Stimulated activated CD8-positive, alpha-beta memory T cell treated with anti-CD3 and anti-CD28 coated beads, Interleukin-15, amount 100 ng/mL, for 48 hours (primary cell): ENCODE measurements around the gene PPP4C.
A peak's percentile ranks its signal among the peaks of the same experiment; 100 is the strongest.
"Not testable (repeated sequence)": the region's sequence is repeated elsewhere in the genome, so short reads cannot be mapped to it uniquely, and the experiment has no call there.

Source experiments
- DNase-seq, 2 donors: peaks; one replicate each; pipeline ENCODE4 v3.0.0-alpha.2; 2020; ENCODE audit warnings: low read depth in 2 of 2

The PPP4C gene

DNA sequence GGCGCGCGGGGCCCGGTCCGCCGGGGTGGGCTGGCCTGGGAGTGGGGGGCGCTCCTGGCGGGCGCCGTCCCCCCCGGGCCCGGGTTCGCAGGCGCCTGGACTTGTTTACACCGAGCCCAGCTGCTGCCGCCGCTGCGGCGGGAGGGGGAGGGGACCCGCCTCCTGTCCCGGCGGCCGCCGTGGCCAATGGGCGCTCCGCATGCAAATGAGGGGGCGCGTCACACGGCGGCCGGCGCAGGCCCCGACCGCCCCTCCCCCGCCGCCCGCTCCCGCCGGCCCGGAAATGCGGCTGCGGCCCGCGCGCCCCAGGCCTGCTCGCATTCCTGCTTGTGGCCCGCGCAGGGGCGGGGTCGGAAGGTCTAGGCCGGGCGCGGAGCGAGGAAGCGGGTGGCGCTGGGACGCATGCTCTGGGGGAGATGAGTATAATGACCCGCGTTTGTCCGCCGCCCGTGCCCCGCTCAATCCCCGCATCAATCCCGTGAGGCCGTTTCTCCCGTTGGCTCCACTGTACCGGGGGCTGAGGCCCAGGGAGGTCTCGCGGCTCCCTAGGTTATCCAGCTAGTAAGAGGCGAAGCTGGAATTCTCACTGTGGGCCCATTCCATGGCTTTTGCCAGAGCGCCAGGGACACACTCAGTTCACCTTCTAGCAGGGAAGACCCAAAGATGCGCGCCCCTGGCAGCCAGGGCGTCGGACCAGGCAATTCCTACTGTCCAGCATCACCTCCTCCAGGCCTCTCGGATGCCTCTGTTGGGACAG, 20.5 kb downstream of the PPP4C start, which contains the start of gene YPEL3:
Gene YPEL3 (minus strand): TSS at position 109 of the 757 bp plus-strand sequence. CDS start 731 bp downstream, outside the sequence.
- DNase-seq, result peak; percentile 85

DNA sequence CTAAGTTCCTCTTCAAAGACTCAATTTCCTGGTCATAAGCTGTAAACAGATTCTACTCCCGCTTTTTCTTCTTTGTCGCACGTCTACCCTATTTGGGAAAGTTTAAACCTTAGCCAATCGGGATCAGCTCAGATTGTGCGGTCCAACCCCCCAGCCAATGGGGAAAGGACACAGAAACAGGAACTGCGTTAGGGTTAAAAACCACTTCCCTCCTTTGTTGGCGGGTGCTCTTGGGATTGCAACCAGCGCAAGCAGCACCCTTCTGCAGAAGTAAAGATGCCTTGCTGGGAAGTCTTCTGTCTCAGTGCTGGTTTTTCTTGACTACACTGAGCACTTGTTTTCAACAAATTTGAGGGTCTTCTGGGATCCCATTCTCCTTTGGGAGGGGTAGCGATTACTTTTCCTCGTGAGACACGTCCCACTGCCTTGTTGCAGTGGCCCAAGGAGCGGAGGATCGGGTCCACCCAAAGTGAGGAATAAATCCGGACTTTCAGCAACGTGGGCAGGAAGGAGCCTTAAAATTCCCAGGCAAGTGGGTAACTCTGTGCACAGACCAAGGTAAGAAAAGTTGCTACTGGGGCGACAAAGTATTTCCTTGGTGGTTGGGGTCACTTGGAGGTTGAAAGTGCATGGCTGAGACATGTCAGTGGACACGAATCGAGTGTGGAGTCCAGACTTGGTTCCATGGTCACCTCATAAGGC, 21.2 kb downstream of the PPP4C start:
- no peak for DNase-seq

DNA sequence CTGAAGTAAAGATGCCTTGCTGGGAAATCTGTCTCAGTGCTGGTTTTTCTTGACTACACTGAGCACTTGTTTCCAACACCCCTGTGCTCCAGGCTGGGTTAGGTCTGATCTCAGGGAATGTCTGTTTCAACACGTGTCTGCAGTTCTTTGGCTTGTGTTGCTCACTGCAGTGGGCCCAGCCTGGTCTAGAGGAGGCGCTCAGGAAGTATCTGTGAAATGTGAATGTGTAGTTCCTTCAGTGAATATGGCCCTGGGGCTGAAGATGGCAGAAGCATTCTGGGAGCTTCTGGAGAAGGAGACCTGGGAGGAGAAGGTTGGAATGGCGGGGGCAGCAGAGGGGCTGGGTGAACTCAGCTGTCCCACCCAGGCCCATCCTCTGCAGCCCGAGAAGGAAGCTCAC, 28.3 kb downstream of the PPP4C start:
- DNase-seq, result no peak

DNA sequence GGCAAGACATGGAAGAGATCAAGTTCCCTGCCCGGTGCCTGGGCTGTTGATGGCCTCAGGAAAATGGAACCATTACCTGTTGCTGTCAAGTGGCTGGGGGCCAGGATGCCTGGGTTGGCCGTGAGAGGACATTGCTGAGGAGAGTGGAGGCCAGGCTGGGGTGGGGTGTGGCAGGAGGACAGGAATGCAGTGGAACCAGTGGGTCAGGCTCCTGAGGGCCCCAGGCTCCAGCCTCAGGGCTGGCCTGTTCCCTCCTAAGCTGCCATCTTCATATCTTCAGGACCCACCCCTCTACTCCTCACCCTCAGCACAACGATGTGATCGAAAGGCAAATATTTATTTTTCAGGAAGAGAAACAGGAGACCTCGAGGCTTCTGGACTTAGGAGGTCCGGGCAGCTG, 28.7 kb downstream of the PPP4C start:
- no peak for DNase-seq

DNA sequence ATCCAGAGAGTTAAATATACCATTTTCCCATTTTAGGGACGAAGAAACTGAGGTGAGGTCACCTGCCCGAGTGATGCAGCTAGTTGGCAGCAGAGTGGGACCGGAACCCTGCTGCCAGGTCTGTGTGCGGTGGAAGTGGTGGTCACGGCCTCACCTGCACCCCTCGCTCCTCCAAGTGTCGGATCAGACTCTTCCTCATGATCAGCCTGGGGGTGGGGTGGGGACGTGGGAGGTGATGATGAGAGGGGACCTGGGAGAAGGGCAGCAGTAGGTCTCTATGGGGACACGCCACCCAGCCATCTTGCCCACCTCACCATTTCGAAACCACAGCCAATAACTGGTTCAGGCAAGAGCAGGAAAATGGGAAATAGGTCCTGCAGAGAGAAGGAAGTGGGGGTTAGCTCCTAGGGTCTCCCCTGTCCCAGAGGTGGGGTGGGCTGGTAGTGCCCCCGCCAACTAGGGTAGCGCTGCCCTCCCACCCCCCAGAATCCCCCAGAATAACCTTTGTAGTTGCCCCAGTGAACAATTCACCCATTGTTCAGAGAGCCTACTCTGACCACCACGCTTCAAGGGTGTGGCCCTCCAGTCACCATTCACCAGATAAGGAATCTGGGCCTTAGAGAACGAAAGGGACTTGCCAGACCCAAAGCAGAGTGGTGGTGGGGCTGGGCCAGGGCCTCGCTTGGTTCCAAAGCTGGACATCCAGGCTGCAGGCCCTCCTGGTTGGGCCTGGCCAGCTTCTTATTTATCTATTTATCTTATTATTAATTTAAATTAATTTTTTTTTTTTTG, 32.5 kb downstream of the PPP4C start:
- no peak for DNase-seq

DNA sequence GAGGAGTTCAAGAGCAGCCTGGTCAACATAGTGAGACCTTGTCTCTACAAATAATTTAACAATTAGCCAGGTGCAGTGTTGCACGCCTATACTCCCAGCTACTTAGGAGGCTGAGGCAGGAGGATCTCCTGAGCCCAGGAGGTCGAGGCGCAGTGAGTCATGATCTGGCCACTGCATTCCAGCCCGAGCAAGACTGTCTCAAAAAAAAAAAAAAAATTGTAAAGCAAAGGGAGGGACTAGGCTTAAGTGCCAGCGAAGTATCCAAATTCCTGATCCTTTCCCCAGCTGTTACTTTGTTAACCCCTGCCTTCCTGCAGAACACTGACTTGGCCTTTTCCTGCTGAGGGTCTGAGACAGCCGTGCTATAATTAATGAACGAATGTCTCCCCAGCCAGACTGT, 34.9 kb downstream of the PPP4C start:
- no peak for DNase-seq

DNA sequence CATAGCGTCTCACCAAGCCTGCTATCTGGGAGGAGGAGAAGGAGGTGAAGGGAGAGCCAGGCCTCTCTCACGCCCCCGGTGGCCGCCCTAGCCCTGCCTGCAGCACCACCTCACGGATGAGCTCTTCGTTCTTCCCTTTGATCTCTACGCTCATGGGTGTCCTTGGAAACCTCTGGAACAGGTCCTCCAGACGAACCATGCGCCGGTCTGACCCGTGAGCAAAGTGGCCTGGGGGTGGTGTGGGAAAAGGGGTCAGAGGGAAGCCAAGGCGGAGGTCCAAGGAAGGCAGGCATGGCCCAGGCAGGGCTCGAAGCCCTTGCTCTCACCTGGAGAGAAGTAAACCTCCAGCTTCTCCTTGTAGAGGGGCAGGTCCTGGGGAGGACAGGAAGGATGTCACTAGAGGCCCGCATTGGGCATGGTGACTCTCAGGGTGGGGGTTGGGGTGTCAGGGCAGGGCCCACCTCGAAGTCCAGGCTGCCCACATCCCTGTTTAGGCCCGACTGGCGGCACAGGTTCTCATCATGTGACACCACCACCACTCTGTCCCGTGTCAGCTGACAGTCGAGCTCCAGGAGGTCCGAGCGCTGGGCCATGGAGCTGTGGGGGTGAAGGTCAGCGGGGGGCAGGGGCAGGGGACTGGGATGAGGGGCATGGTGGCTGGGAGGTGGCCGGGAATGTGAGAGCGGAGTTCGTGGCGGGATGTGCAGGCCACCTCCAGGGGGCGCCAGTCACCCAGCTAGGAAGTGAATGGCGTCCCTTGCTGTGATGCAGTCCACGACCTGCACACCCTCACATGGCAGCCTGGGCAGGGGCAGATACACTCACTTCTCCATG, 36.6 kb downstream of the PPP4C start:
- peak in 1 of 2 donors; percentile 43 for DNase-seq

DNA sequence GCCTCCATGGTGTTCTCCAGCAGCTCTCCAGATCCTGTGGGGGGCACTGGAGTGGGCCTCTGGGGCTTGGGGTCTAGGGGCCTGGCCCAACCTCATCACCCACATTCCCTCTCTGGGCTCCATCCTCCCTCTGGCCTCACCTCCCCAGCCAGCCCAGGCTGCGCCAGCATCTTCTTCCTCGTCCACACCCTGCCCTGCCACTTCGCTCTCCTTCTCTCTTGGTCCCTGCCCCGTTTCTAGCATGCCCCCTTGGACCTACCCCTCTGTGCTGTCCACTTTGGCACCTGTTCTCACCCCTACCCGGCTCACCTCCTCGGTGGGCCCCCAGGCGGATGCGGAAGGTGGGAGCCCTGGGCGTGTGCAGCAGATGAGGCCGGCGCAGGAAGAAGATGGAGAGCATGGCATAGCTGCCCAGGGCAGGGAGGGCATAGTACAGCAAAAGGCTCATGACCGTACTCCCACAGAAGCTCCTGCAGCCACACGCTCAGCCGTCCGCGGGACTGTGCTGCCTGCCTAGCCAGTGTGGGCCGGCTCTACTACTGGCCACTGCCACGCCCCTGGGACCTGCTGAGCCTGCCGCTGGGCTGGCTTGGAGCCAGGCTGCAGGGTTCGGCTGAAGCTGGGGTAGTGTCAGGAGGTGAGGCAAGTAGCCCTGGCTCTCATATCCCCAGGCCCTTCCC, 37.4 kb downstream of the PPP4C start, which contains the start of gene GDPD3:
Gene GDPD3 (minus strand): TSS at position 507 of the 680 bp plus-strand sequence. CDS start 59 bp downstream, at position 448.
- DNase-seq, result no peak

DNA sequence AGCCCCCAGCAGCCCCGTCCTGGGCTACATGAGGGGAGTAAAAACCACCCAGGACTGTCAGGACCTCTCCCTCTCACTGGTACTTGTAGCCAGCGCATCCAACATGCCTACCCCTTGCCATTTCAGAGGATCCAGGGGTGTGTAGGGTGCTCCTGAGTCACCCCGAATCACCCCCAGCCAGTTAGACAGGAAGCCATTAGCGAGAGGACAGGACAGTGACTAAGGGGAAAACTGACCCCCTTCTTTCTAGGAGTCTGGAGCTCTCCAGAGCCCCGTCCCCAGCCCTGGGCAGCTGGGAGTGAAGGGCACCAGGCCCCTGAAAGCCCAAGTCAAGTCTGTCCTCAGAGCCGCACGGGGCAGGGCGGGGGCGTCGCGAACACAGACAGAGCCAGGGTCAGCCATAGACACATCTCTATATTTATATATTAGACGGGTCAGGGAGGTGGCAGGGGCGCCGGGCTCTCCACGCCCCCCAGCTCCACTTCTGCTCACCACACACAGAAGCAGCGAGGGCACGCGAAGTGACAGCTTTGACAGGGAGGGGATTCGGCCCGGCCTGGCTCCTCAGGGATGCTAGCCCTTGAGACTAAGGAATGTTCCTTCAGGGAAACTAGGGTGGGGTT, 38.0 kb downstream of the PPP4C start:
- no peak for DNase-seq

DNA sequence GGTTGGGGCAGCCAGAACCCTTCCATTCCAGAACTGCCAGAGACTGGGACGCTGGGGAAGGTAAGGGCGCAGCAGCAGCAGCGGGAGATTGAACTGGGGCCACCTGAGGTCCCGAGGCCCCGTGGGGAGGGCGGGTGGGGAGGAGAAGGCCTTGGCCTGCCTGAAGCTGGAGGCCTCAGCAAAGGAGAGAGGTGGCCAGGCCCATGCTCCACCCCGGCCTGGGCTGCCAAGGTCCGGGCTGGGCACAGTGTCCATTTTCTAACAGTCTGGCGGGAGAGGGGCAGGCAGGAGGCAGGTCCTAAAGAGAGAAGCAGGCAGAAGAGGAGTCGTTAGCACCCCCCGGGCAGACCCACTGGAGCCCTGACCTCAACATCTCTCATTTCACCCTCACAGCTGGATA, 38.6 kb downstream of the PPP4C start:
- no peak for DNase-seq

DNA sequence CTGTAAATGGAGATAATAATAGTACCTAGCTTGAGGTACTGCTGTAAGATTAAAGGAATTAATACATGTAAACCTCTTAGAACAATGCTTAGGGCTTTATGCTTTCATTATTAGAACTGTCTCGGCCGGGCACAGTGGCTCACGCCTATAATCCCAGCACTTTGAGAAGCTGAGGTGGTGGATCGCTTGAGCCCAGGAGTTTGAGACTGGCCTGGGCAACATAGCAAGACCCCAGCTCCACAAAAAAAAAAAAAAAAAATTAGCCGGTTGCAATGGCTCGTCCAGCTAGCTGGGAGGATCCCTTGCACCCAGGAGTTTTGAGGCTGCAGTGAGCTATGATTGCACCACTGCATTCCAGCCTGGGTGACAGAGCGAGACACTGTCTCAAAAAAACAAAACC, 39.0 kb downstream of the PPP4C start:
- DNase-seq, result not testable (repeated sequence)

DNA sequence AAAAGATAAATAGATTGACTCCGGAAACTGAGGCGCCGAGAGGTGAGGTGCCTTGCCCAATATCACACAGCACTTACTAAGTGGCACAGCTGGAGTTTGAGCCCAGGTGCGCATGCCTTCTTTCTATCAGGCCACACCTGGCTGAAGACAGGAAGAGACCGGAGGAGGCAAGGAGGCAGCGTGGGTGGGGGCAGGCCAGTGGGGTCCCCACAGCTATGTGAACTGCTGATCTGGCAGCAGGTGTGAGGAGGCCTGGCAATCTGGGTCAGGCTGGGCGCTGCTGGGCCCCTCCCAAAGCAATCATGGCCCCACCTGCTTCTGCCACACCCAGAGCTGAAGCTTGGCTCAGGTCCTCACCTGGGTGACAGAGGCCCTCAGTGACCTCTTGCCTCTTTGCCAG, 39.4 kb downstream of the PPP4C start:
- DNase-seq, result no peak

DNA sequence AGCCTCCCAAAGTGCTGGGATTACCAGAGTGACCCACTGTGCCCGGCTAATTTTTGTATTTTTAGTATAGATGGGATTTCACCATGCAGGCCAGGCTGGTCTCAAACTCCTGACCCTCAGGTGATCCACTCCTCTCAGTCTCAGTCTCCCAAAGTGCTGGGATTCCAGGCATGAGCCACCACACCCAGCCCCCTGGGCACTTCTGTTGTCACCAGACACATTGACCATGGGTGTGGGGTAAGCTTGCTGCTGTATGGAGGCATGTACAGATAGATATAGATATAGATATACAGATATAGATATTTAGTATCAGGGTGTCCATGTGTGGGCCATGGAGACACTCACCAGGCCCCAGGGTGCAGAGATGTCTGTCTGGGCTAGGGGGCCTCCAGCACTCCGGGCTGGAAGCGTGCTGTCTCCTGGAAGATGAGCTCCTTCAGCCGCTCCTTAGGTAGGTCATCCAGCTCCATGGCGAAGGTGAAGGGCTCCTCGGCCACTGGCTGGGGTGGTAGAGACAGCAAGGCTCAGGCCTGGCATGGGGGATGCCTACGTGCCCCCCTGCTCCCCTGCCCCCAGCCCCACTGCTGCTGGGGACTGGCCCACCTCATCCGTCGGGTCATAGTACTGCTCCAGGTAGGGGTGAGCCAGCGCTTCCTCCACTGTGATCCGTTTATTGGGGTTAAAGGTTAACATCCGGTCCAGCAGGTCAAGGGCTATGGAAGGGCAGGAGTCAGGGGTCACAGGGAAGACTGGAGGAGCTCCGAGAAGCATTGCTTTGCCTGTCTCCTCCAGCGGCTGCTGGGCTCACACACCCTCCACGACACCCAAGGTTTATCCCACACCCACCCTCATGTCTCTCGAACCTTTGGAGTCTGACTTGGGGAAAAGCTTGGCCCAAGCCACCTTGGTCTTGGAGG, 40.8 kb downstream of the PPP4C start:
- no peak for DNase-seq

DNA sequence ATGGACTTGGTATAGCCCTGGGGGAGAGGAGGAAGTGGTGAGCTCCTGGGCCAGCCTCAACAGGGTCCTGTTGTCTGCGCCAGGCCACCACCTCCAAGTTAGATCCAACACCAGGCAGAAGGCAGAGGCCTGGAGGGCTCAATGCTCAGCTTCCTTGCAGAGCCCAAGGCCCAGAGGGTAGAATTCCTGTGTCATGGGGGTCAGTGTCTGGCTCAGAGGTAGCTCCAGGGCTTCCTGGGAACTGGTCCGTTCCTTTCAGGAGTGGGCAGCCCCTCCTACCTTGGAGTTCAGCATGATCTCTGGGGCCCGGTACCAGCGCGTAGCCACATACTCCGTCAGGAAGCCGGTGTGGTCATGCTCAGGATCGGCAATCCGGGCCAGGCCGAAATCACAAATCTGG, 42.0 kb downstream of the PPP4C start:
- no peak for DNase-seq

DNA sequence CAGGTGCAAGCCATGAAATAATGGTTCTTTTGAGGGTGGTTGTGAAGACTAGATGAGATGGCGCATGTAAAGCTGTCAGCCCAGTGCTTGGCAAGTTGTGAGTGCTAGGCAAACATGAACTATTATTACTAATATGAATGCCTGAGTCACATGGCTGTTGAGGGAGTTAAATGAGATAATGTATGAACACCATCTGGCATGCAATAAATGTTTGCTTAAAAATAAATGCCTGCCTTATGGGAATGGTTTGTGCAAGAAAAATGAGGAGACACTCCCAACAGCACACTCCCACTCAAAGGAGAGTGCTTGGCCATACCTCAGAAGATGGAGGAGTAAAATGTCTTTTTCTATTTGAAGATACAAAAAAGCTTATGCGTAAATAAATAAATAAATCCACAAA, 43.6 kb downstream of the PPP4C start:
- no peak for DNase-seq

DNA sequence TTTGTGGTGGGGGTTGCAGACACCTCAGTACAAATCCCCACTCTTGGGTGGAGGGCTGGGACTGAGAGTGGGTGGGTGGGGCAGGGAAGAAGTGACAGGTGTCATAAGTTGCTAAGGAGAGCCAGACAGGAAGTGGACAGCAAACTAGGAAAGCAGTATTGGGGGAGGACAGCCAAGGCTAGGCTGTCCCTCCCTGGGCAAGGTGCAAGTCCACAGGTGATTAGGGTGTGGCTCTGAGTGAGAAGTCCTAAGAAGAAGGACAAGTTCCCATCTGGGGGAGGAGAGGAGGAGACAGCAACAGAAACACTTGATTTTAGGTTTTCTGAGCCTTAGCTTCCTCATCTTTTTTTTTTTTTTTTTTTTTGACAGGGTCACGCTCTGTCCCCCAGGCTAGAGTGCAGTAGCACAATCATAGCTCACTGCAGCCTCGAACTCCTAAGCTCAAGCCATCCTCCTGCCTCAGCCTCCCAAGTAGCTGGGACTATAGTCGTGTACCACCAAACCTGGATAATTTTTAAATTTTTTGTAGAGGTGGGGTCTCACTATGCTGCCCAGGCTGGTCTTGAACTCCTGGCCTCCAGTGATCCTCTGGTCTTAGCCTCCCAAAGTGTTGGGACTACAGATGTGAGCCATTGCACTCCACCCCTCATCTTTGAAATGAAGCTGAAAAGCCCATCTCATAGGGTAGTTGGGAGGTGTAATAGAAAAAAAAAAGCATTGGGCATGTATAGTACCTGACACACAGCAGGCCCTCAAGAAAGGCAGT, 44.7 kb downstream of the PPP4C start:
- no peak for DNase-seq

DNA sequence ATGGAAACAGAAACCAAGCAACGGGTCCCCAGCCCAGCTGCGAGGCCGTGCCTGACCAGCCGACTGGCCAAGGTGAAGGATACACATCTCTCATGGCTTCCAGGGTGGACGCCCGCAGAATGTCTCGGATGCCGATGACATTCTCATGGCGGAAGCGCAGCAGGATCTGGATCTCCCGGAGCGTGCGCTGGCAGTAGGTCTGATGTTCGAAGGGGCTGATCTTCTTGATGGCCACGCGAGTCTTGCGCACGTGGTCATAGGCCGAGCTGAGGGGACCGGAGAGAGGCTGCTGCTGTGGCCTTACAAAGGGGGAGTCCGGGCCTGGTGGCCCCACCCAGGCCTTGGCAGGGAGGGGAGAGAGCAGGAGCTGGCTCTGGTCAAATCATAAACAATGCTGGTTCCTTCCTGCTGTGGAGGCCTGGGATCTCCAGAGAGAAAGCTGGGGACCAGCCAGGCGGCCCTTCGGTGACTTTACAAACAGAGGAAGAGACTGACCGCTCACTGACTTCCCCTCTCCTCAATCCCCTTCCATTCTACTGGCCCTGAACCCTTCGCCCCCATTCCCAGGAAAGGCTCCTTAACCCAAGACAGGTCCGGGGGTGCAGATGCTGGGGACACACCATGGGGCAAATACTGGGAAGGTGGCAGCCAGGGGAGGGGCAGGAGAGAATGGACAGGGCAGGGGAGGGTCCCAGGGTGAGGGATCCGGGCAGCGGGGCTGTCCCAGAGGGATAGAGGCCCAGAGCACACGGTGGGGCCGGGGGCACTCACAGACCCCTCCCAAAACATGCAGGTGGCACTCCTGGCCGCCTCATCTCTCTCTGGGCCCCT, 46.2 kb downstream of the PPP4C start:
- no peak for DNase-seq
